Thyroid gland (tissue), 4 donors: Measurements from ENCODE around the gene CTRB2. TPM values are rescaled to one million over a fixed set of nuclear protein-coding genes. Genes with fewer than 3 reads are reported as not detected.
A peak's percentile ranks its signal among the peaks of the same experiment; 100 is the strongest.
"Not testable (repeated sequence)": the region's sequence is repeated elsewhere in the genome, so short reads cannot be mapped to it uniquely, and the experiment has no call there.

Experiments used
- DNase-seq, 2 donors: peaks; one replicate each; pipeline ENCODE4 v3.0.0-alpha.2; 2019
- H3K27ac ChIP-seq, 3 donors: fragments of 200-600 bp; sonication (generic); 1 replicate in 2 of 3; 2 replicates in 1 of 3; pipeline ENCODE4 v1.5.1; 2016 to 2019; ENCODE audit warnings: mild to moderate bottlenecking in 1 of 3, moderate library complexity in 1 of 3
- H3K27me3 ChIP-seq: fragments of 200-600 bp; sonication (generic); one replicate; pipeline ENCODE4 v1.5.1; 2019
- H3K36me3 ChIP-seq, 2 donors: fragments of 200-600 bp; sonication (generic); one replicate each; pipeline ENCODE4 v1.5.1; 2016 to 2019
- H3K4me1 ChIP-seq, 2 donors: fragments of 200-600 bp; sonication (generic); one replicate each; pipeline ENCODE4 v1.5.1; 2017 to 2019
- H3K4me3 ChIP-seq, 3 donors: fragments of 200-600 bp; sonication (generic); replicated peaks in 1 of 3; 1 replicate in 2 of 3; 2 replicates in 1 of 3; pipeline ENCODE4 v1.5.1; 2016; ENCODE audit warnings: mild to moderate bottlenecking in 1 of 3
- H3K9me3 ChIP-seq: fragments of 200-600 bp; sonication (generic); one replicate; pipeline ENCODE4 v1.5.1; 2017
- POLR2A ChIP-seq, 2 donors: fragments of 450-650 bp; IDR thresholded peaks; one replicate each; pipeline ENCODE4 v1.6.1; 2017; ENCODE audit warnings: antibody characterized with exemption in 2 of 2, mild to moderate bottlenecking in 2 of 2, moderate library complexity in 1 of 2
- WGBS, 2 donors: methylation state at CpG; one replicate each; pipeline ENCODE4 v1.1.5; 2017; 5-methylcytosine and 5-hydroxymethylcytosine counted together
- intact Hi-C: fragments of 100-400 bp; cut with DNase I; formaldehyde crosslinking; loops from one replicate; pipeline ENCODE4 v1.15.1; 2023
- total RNA-seq, 4 donors: library from RNA; depleted of rRNA; stranded (reverse); fragments of >200 nt; gene quantifications; one replicate each; pipeline ENCODE4 v1.2.3, GENCODE V29; 2016
- TF ChIP-seq, protein P1 (sequence below), 6 experiments: fragments of 200-600 bp in 3 of 6; fragments of 450-650 bp in 3 of 6; sonication (generic) in 3 of 6; IDR thresholded peaks; one replicate each; pipeline ENCODE4 v1.5.1; 2016 to 2019; ENCODE audit warnings: antibody characterized with exemption in 6 of 6, mild to moderate bottlenecking in 2 of 6, inconsistent platforms in 1 of 6, moderate library complexity in 1 of 6

CTRB2 gene
- total RNA-seq, 4 donors from 2014 or later = not detected

DNA sequence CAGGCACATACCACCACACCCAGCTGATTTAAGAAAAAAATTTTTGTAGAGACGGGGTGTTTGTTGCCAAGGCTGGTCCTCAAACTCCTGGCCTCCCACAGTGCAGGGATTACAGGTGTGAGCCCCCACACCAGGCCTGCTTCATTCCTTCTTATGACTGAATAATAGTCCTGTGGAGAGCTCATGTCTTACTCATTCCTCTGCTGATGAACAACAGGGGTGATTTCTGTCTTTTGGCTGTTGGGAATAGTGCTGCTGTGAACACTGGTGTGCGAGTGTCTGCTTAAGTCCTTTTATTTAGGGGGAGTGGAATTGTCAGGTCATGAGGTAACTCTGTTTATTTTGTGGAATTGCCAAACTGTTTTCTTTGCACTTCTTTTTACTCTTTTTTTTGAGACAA lies 9.2 kb upstream of the CTRB2 start:
- Histone ChIP-seq H3K4me1 (peaks cover 13 to 32% of the 10 kb centered on the region in 2 donors), H3K27ac (peak overlapping the region in 2 of 3 donors; percentile 3 to 52), H3K36me3 (no peaks in the 10 kb centered on the region), H3K27me3 (no peaks in the 10 kb centered on the region), H3K9me3 (no peaks in the 10 kb centered on the region), H3K4me3 (no peak overlapping the region)
- no peak for DNase-seq
- WGBS, 2 donors = 64 to 66% methylated on average over 2 of the region's 2 CpGs
- TF ChIP-seq POLR2A (IDR thresholded peaks at IDR 0.05) = peak in 1 of 2 donors; percentile 9
- TF ChIP-seq, protein P1, sequence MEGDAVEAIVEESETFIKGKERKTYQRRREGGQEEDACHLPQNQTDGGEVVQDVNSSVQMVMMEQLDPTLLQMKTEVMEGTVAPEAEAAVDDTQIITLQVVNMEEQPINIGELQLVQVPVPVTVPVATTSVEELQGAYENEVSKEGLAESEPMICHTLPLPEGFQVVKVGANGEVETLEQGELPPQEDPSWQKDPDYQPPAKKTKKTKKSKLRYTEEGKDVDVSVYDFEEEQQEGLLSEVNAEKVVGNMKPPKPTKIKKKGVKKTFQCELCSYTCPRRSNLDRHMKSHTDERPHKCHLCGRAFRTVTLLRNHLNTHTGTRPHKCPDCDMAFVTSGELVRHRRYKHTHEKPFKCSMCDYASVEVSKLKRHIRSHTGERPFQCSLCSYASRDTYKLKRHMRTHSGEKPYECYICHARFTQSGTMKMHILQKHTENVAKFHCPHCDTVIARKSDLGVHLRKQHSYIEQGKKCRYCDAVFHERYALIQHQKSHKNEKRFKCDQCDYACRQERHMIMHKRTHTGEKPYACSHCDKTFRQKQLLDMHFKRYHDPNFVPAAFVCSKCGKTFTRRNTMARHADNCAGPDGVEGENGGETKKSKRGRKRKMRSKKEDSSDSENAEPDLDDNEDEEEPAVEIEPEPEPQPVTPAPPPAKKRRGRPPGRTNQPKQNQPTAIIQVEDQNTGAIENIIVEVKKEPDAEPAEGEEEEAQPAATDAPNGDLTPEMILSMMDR (IDR thresholded peaks at IDR 0.05) = no peak
- intact Hi-C loops = no loop called here

DNA sequence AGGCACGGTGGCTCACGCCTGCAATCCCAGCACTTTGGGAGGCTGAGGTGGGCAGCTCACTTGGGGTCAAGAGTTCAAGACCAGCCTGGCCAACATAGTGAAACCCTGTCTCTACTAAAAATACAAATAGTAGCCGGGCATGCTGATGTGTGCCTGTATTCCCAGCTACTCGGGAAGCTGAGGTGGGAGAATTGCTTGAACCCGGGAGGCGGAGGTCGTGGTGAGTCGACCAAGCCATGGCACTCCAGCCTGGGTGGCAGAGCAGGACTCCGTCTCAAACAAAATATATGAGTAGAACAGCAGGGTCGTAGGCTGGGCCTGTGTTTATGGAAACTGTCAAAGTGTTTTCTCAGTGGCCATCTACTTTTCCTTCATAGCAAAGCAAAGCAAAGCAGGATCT lies 4.3 kb upstream of the CTRB2 start:
- H3K9me3 ChIP-seq, DNase-seq, H3K27ac ChIP-seq, H3K36me3 ChIP-seq, H3K27me3 ChIP-seq, H3K4me3 ChIP-seq, intact Hi-C loops: not testable (repeated sequence)
- WGBS, 2 donors = 87 to 92% methylated on average over 10 of the region's 10 CpGs
- H3K4me1 ChIP-seq = peaks cover under 1 to 15% of the 10 kb centered on the region in 2 donors

DNA sequence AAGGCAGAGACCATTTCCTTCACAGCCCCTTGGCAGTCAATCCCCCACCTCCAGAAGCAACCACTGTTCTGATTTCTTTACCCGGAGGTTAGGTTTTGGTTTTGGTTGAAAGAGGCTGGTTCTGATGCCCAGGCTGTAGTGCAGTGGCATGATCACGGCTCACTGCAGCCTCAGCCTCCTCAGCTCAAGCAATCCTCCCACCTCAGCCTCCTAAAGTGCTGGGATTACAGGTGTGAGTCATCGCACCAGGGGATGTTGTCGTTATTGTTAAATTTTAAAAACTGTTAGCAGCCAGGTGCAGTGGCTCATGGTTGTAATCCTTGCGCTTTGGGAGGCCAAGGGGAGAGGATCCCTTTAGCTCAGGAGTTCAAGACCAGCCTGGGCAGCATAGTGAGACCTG lies 3.0 kb upstream of the CTRB2 start:
- H3K27me3 ChIP-seq = no peaks in the 10 kb centered on the region
- 90 to 97% methylated on average over 5 of the region's 5 CpGs for WGBS, 2 donors
- TF ChIP-seq POLR2A (IDR thresholded peaks at IDR 0.05) = no peak
- TF ChIP-seq, protein P1 (IDR thresholded peaks at IDR 0.05) = no peak
- H3K4me3 ChIP-seq = no peak overlapping the region
- intact Hi-C loops = loop anchor here (10.0 kb wide), 1 partner anchor 175 kb away; no protein-coding TSS in a partner anchor
- H3K27ac ChIP-seq = no peak overlapping the region
- peaks cover 0 to 11% of the 10 kb centered on the region in 2 donors for H3K4me1 ChIP-seq
- no peaks in the 10 kb centered on the region for H3K36me3 ChIP-seq
- H3K9me3 ChIP-seq = no peaks in the 10 kb centered on the region
- DNase-seq = no peak

DNA sequence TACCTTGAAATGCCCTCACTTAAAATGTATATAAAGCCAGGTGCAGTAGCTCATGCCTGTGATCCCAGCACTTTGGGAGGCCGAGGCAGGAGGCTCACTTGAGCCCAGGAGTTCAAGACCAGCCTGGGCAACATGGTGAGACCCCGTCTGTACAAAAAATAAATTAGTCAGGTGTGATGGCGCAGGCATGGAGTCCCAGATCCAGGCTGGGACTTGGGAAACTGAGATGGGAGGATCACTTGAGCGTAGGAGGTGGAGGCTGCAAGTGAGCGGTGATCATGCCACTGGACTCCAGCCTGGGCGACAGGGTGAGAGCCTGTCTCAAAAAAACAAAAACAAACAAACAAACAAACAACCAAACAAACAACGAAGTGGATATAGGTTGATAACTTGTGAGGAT lies 2.6 kb upstream of the CTRB2 start:
- not testable (repeated sequence) for DNase-seq, H3K27me3 ChIP-seq, H3K36me3 ChIP-seq, H3K9me3 ChIP-seq, H3K4me3 ChIP-seq, H3K27ac ChIP-seq
- intact Hi-C loops = loop anchor here (10.0 kb wide), 1 partner anchor 175 kb away; no protein-coding TSS in a partner anchor
- WGBS, 2 donors = 92 to 95% methylated on average over 7 of the region's 7 CpGs
- H3K4me1 ChIP-seq = peaks cover 0 to 11% of the 10 kb centered on the region in 2 donors

DNA sequence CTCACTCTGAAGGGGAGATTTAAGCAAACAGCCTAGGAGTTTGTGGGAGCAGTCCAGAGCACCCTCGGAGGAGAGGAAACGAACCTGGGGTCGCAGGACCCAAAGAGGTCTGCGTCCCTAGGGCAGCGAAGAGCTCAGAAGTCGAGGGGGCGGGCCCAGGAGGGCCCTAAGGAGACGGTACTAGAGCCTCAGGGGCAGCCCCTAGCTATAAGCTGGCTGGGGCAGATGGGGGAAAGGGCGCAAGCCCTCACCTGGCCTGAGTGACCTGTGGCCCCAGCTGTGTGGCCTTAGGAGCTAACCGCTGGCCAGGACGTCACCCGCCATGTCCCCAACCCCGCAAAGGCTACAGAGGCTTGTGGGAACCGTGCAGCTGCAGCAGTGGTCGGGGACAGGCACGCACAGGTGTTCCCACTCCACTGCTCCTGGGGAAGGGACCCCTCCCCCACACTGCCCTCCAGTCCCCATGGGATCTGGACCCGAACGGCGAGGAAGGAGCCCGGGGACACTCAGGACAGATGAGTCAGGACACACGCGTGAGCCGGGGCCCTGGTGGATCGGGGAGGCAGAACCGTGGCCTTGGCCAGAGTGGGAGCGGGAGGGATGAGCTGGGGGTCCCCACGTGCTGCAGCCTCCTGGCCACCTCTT lies 2.0 kb upstream of the CTRB2 start:
- H3K4me3 ChIP-seq = no peak overlapping the region
- no peaks in the 10 kb centered on the region for H3K9me3 ChIP-seq
- no peaks in the 10 kb centered on the region for H3K36me3 ChIP-seq
- no peaks in the 10 kb centered on the region for H3K27me3 ChIP-seq
- intact Hi-C loops = loop anchor here (10.0 kb wide), 1 partner anchor 176 kb away; no protein-coding TSS in a partner anchor
- no peak overlapping the region for H3K27ac ChIP-seq
- no peak for DNase-seq
- TF ChIP-seq, protein P1 (IDR thresholded peaks at IDR 0.05) = no peak
- no peak for TF ChIP-seq POLR2A (IDR thresholded peaks at IDR 0.05)
- 86 to 87% methylated on average over 22 to 26 of the region's 27 CpGs for WGBS, 2 donors
- H3K4me1 ChIP-seq = peaks cover 0 to 11% of the 10 kb centered on the region in 2 donors

DNA sequence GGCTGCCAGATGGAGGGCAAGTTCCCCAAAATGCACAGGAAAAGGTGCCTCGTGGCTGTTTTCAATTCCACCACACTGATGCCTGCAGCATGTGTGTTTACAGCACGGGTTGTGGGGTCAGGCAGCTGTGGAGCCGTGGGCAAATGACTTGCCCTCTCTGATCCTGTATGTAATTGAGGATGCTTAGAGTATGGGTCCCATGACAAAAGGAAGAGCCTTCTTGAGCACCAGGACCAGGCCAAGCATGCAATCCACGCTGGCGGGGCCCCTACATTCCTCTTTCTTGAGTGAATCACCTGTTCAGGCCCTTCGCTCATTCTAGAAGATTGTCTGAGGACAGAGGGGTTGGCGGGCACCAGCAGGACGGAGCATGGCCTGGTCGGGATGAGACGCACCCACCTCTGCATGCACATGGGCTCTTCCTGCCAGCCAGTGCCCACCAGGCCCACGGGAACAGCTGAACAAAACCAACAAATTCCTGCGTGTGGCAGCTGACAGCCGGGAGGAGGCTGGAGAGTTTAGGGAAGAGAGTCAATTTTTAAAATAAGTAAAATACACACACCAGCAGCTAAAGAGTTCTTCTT lies 1.4 kb upstream of the CTRB2 start:
- no peak for DNase-seq
- Histone ChIP-seq H3K36me3 (no peaks in the 10 kb centered on the region), H3K27ac (no peak overlapping the region), H3K4me1 (peaks cover 0 to 11% of the 10 kb centered on the region in 2 donors), H3K9me3 (no peaks in the 10 kb centered on the region), H3K4me3 (no peak overlapping the region), H3K27me3 (no peaks in the 10 kb centered on the region)
- WGBS, 2 donors = 71 to 76% methylated on average over 11 to 13 of the region's 13 CpGs
- TF ChIP-seq, protein P1 (IDR thresholded peaks at IDR 0.05) = no peak
- TF ChIP-seq POLR2A (IDR thresholded peaks at IDR 0.05) = no peak
- intact Hi-C loops = loop anchor here (10.0 kb wide), 1 partner anchor 176 kb away; no protein-coding TSS in a partner anchor
